Liver (tissue), 3 donors: Measurements from ENCODE around the gene LAMA2.

ENCODE experiments used
- RXRA ChIP-seq, 2 donors: IDR thresholded peaks; 2 replicates each; pipeline ENCODE4 v1.6.1; 2017 to 2018; ENCODE audit warnings: antibody characterized with exemption in 2 of 2, mild to moderate bottlenecking in 1 of 2
- TF ChIP-seq, protein P1 (sequence below): fragments of 150-350 bp; IDR thresholded peaks from 2 replicates; pipeline ENCODE4 v1.5.1; 2017; ENCODE audit warnings: improper control_type of control experiment, low read depth, low read length; ENCODE audit not compliant: missing input control
- donor health status: healthy.
- donor health status: healthy.

DNA sequence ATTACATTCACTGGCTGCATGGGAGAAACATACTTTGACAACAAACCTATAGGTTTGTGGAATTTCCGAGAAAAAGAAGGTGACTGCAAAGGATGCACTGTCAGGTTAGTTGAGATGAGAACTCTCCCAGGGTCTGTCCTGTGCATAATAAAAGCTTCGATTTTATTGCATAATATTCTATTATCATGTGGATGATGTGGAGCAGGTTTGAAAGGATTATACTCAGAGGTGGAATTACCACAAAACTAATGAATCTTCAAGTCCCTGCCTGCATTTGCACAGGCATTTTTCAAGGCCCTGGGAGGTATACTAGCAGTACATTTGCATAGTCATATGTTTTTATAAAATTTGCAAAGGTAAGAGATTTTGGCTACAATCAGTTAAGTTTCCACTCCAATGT lies 577.3 kb downstream of the LAMA2 start:
- TF ChIP-seq, protein P1, sequence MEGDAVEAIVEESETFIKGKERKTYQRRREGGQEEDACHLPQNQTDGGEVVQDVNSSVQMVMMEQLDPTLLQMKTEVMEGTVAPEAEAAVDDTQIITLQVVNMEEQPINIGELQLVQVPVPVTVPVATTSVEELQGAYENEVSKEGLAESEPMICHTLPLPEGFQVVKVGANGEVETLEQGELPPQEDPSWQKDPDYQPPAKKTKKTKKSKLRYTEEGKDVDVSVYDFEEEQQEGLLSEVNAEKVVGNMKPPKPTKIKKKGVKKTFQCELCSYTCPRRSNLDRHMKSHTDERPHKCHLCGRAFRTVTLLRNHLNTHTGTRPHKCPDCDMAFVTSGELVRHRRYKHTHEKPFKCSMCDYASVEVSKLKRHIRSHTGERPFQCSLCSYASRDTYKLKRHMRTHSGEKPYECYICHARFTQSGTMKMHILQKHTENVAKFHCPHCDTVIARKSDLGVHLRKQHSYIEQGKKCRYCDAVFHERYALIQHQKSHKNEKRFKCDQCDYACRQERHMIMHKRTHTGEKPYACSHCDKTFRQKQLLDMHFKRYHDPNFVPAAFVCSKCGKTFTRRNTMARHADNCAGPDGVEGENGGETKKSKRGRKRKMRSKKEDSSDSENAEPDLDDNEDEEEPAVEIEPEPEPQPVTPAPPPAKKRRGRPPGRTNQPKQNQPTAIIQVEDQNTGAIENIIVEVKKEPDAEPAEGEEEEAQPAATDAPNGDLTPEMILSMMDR: no peak
- no peak for TF ChIP-seq RXRA (IDR thresholded peaks at IDR 0.05)
